Small intestine (tissue), 7 donors: ENCODE measurements around the gene ARMH4. TPM values are rescaled to one million over a fixed set of nuclear protein-coding genes. Genes with fewer than 3 reads are reported as not detected.

Experiments used
- DNase-seq, 2 donors: peaks; one replicate each; pipeline versions ENCODE4 v3.0.0 to v3.0.0-alpha.2; 2013
- FAIRE-seq: peaks from 2 replicates; lab custom pipeline; 2012; peaks lifted over from hg19 to GRCh38; lab: Jason Lieb, UNC
- H3K27ac ChIP-seq, 3 donors: one replicate each; pipeline ENCODE4 v1.5.1; 2013; ENCODE audit warnings: low read length in 2 of 3, mild to moderate bottlenecking in 2 of 3, control low read depth in 1 of 3, inconsistent platforms in 1 of 3, low read depth in 1 of 3, moderate library complexity in 1 of 3
- H3K27me3 ChIP-seq, 3 donors: one replicate each; pipeline ENCODE4 v1.6.1; 2013; ENCODE audit warnings: low read length in 3 of 3, inconsistent platforms in 1 of 3; ENCODE audit not compliant: control insufficient read depth in 3 of 3, insufficient read depth in 3 of 3
- H3K36me3 ChIP-seq, 3 donors: one replicate each; pipeline ENCODE4 v1.6.1; 2013; ENCODE audit warnings: low read length in 3 of 3, inconsistent platforms in 1 of 3, low read depth in 1 of 3, mild to moderate bottlenecking in 1 of 3, moderate library complexity in 1 of 3; ENCODE audit not compliant: control insufficient read depth in 3 of 3, insufficient read depth in 2 of 3
- H3K4me1 ChIP-seq, 3 donors: one replicate each; pipeline ENCODE4 v1.6.1; 2013; ENCODE audit warnings: low read length in 2 of 3, inconsistent platforms in 1 of 3, low read depth in 1 of 3, mild to moderate bottlenecking in 1 of 3, moderate library complexity in 1 of 3; ENCODE audit not compliant: control insufficient read depth in 3 of 3, insufficient read depth in 2 of 3
- H3K4me3 ChIP-seq, 3 donors: one replicate each; pipeline ENCODE4 v1.5.1; 2013; ENCODE audit warnings: low read length in 3 of 3, control low read depth in 1 of 3, inconsistent platforms in 1 of 3, low read depth in 1 of 3, mild to moderate bottlenecking in 1 of 3, moderate library complexity in 1 of 3
- H3K9me3 ChIP-seq, 2 donors: one replicate each; pipeline ENCODE4 v1.6.1; 2013; ENCODE audit warnings: low read depth in 1 of 2, low read length in 1 of 2; ENCODE audit not compliant: control insufficient read depth in 2 of 2, insufficient read depth in 1 of 2
- WGBS, 3 donors: extraction: QIAGEN DNeasy Blood & Tissue Kit; methylation state at CpG; one replicate each; pipeline ENCODE4 v1.1.7; 2013; 5-methylcytosine and 5-hydroxymethylcytosine counted together
- polyA plus RNA-seq, 4 donors: library from polyadenylated mRNA; stranded (reverse) in 3 of 4; unstranded in 1 of 4; fragments of 200-250 nt in 3 of 4; fragments of 120-200 nt in 1 of 4; gene quantifications; one replicate each; pipeline versions ENCODE4 v1.2.1 to v1.2.3, GENCODE V29; 2013
- donor health status: healthy with polysubstance abuse.
- donor health status: control.
- donor health status: control.
- donor health status: Bipolar disorder and iron deficiency.
- donor health status: healthy.

ARMH4 gene
- polyA plus RNA-seq, 4 donors: 0.81 to 1.9 TPM; not detected in 2

DNA sequence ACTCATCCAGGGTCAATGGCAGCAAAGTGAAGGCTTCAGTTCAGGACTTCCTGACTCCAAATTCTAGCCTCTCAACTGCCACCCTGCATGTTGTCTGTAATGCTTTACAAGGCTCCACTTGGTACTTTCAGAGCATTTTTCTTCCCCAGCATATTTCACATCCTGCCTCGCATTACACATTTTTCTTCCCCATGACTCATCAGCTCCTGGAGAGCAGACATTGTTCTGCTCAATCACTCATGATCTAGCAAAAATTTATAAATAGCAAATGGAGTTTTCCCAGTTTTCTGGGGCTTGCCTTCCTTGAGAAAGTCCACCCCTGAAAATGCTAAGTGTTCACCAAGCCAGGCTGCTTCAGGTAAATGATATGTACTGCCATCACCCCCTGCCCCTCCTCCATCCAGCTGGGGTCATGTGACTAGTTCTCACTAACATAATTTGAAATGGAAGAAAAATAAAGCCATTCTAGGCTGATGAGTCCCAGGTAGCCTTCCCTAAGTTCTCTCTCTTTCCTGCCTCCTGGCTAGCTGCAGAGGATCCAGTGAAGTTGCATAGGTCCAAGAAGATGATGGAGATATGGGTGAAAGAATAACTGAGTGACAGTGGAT is 69.4 kb downstream of the ARMH4 start:
- Histone ChIP-seq H3K4me3 (no peak overlapping the region), H3K27ac (no peak overlapping the region), H3K9me3 (no peaks in the 10 kb centered on the region), H3K36me3 (no peaks in the 10 kb centered on the region), H3K4me1 (no peaks in the 10 kb centered on the region), H3K27me3 (no peaks in the 10 kb centered on the region)
- FAIRE-seq (no peak), DNase-seq (no peak)
- 30 to 48% (median 44%) methylated on average over 1 of the region's 1 CpG for whole genome bisulfite sequencing, 3 donors

DNA sequence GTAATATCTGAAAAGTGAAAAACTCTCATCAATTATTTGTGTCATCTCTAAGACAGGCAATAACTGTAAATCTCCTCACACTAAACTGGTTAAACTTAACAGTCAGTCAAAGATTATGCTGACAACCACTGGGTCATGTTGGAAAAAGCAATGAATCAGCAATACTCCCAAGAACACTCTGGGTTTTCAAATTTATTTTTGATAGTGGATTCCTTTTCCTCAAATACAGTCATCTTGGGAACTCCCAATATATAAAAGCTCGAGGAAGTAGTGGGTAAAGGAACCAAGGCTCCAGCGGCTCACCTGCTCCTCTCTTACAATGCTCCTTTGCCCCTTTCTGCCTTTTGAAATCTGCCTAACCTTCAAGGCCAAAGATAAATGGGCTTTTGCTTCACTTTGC is 70.0 kb downstream of the ARMH4 start:
- Histone ChIP-seq H3K9me3 (no peaks in the 10 kb centered on the region), H3K27ac (no peak overlapping the region), H3K36me3 (no peaks in the 10 kb centered on the region), H3K4me3 (no peak overlapping the region), H3K4me1 (no peaks in the 10 kb centered on the region), H3K27me3 (no peaks in the 10 kb centered on the region)
- 48 to 74% (median 54%) methylated on average over 2 of the region's 2 CpGs for WGBS, 3 donors
- no peak for FAIRE-seq
- no peak for DNase-seq

DNA sequence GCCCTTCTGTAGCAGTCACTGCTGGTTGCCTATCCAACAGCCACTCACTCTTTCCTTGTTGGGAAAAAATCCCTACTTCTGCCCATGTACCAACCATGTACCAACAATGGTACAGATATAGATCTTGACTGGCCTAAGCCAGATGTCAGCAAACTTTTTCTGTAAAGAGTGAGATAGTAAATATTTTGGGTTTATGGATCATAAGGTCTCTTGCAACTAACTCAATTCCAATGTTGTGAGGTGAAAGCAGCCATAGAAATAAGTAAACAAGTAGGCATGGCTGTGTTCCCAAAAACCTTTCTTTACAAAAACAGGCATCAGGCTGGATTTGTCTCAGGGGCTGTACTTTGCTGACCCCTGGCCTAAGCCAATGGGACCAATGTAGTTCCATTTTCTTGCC is 73.5 kb downstream of the ARMH4 start:
- FAIRE-seq (no peak), DNase-seq (no peak)
- Histone ChIP-seq H3K4me1 (no peaks in the 10 kb centered on the region), H3K4me3 (no peak overlapping the region), H3K27me3 (no peaks in the 10 kb centered on the region), H3K36me3 (no peaks in the 10 kb centered on the region), H3K27ac (no peak overlapping the region), H3K9me3 (no peaks in the 10 kb centered on the region)

DNA sequence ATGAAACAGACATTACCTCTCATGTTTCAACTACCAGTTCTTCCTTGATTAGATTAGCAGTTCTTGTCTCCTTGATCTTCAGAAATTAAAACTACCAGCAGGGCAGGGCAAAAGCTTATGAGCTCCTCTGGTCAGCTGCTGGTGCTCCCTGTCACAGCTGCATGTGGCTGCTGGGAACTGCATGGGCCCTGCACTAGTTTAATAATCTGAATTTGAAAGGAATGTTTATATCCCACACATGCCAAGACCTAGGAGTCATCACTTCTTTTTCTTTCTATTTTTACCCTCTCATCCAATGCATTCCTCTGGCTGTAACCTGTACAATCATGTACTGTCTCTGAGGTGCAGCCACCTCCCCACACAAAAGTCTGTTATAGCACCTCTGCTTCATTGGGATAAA is 73.9 kb downstream of the ARMH4 start:
- H3K27me3 ChIP-seq: no peaks in the 10 kb centered on the region
- no peak overlapping the region for H3K4me3 ChIP-seq
- no peaks in the 10 kb centered on the region for H3K4me1 ChIP-seq
- DNase-seq (no peak), FAIRE-seq (no peak)
- no peaks in the 10 kb centered on the region for H3K9me3 ChIP-seq
- no peaks in the 10 kb centered on the region for H3K36me3 ChIP-seq
- no peak overlapping the region for H3K27ac ChIP-seq

DNA sequence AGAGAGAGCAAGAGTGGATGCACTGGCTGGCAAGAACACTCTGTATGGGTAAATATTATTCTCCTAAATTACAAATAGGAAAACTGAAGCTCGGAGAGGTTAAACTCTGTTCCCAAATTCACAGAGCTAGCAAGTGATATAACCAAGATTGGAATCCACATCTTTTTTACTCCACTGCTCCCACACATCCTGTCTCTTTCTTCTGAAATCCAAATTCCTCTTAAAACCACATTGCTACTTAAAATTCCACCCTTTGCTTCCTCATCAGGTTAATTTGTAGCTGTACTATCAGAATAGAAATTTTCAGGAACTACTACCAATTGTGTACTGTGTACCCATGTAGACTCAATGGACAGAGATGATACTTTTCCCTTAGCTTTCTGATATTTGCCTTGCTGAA is 74.4 kb downstream of the ARMH4 start:
- H3K4me1 ChIP-seq: no peaks in the 10 kb centered on the region
- H3K9me3 ChIP-seq: no peaks in the 10 kb centered on the region
- H3K27ac ChIP-seq: no peak overlapping the region
- H3K4me3 ChIP-seq: no peak overlapping the region
- FAIRE-seq (no peak), DNase-seq (no peak)
- 78 to 88% (median 82%) methylated on average over 1 of the region's 1 CpG for WGBS, 3 donors
- H3K36me3 ChIP-seq: no peaks in the 10 kb centered on the region
- no peaks in the 10 kb centered on the region for H3K27me3 ChIP-seq

DNA sequence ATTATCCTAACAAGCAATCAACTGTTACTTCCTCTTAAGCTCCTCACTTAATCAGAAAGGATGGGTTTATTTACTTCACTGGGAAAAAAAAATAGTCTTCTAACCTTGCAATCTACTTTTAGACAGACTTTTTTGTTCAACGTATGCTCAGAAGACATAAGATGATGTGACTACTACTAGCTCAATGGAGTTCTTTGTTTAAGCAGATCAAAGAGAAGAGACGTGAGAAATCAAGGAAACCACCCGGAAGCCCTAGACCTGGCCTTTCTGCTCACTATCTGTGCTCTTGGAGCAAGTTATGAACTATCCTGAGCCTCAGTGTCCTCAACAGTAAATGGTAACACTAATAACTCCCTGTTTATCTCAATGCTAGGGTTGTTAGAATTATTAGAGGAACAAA is 78.5 kb downstream of the ARMH4 start:
- DNase-seq (no peak), FAIRE-seq (no peak)
- no peak overlapping the region for H3K4me3 ChIP-seq
- H3K9me3 ChIP-seq: no peaks in the 10 kb centered on the region
- 12 to 54% (median 40%) methylated on average over 3 of the region's 3 CpGs for WGBS, 3 donors
- no peaks in the 10 kb centered on the region for H3K27me3 ChIP-seq
- H3K27ac ChIP-seq: no peak overlapping the region
- H3K36me3 ChIP-seq: no peaks in the 10 kb centered on the region
- no peaks in the 10 kb centered on the region for H3K4me1 ChIP-seq

DNA sequence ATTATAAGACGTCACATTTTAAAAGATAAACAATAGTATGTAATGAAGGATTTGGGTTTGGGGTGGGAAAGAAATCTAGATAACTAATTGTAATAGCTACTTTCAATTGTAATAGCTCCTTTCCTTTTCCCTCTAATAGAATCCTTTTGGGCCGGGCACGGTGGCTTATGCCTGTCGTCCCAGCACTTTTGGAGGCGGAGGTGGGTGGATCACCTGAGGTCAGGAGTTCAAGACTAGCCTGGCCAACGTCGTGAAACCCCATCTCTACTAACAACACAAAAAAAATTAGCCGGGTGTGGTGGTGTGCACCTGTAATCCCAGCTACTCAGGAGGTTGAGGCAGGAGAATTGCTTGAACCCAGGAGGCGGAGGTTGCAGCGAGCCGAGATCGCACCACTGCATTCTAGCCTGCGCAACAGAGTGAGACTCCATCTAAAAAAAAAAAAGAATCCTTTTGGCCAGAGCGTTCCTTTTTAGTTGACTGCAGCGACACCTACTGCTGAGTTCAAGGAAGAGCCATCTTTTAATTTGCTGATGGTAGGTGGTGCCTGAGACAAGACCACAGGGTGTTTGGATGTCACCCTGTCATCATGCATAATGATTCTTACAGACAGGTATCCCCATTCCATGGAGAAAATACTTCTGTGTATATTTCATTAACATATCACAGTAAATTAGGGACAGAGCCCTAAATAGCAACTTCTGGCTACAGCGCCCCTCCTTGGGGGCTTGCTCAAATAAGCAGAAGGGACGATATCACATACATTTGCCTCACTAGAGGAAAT is 79.5 kb downstream of the ARMH4 start:
- WGBS, 3 donors: 16 to 26% (median 21%) methylated on average over 17 of the region's 17 CpGs
- DNase-seq (peak; percentile 58 to 71), FAIRE-seq (no peak)
- H3K27me3 ChIP-seq: no peaks in the 10 kb centered on the region
- H3K9me3 ChIP-seq: no peaks in the 10 kb centered on the region
- H3K4me1 ChIP-seq: no peaks in the 10 kb centered on the region
- H3K36me3 ChIP-seq: no peaks in the 10 kb centered on the region
- H3K4me3 ChIP-seq: no peak overlapping the region
- no peak overlapping the region for H3K27ac ChIP-seq

DNA sequence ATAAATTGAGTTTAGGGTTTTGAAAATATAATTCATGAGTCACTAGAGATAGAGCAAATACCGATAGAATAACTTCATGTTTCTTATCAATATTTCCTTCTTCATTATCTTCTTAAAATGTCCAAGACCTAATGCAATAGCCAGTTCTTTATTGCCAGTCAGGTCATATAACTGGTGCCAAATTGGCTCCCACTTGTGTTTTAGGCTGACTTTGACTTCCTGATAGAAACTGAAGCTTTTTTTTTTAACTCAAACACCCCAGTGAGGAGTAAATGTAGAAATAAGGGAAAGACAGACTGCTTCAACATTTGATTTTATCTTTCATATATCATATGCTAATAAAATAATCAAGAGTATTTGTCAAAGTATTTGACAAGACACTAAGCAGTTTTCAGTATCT is 80.7 kb downstream of the ARMH4 start:
- DNase-seq: peak in 1 of 2 donors; percentile 6

More for the DNA sequence above, 80.7 kb downstream of the ARMH4 start:
- Histone ChIP-seq H3K36me3 (no peaks in the 10 kb centered on the region), H3K4me3 (no peak overlapping the region), H3K9me3 (no peaks in the 10 kb centered on the region), H3K27ac (no peak overlapping the region), H3K4me1 (no peaks in the 10 kb centered on the region), H3K27me3 (no peaks in the 10 kb centered on the region)
- no peak for FAIRE-seq
- WGBS, 3 donors: 6 to 55% (median 33%) methylated on average over 1 of the region's 1 CpG
